ENCODE results near the gene ZNF543.
"Not testable (repeated sequence)": the region's sequence is repeated elsewhere in the genome, so short reads cannot be mapped to it uniquely, and the experiment has no call there.

ZNF543 gene

GRCh38 chr19:57321116-57321515 is 844 bp downstream of the ZNF543 start:
- no peak for DNase-seq (ENCODE audit: low read depth in 2 of 2)

- DNase-seq (ENCODE audit: low read depth in 2 of 2) = no peak
Observed at GRCh38 chr19:57321751-57322150, 1.5 kb downstream of the ZNF543 start.

GRCh38 chr19:57324992-57325391 is 4.7 kb downstream of the ZNF543 start:
- no peak for DNase-seq (ENCODE audit: low read depth in 2 of 2)

- no peak for DNase-seq (ENCODE audit: low read depth in 2 of 2)
Observed at GRCh38 chr19:57327993-57328392, 7.7 kb downstream of the ZNF543 start.

GRCh38 chr19:57334191-57334590 is 13.9 kb downstream of the ZNF543 start:
- no peak for DNase-seq (ENCODE audit: low read depth in 2 of 2)

GRCh38 chr19:57338877-57339276 is 18.6 kb downstream of the ZNF543 start:
- no peak for DNase-seq (ENCODE audit: low read depth in 2 of 2)

- no peak for DNase-seq (ENCODE audit: low read depth in 2 of 2)
Observed at GRCh38 chr19:57342582-57342981, 22.3 kb downstream of the ZNF543 start.

- DNase-seq (ENCODE audit: low read depth in 2 of 2) = no peak
Observed at GRCh38 chr19:57348136-57348535, 27.9 kb downstream of the ZNF543 start.

- DNase-seq (ENCODE audit: low read depth in 2 of 2) = peak; percentile 61 to 69
Observed at GRCh38 chr19:57350877-57351805, 30.9 kb downstream of the ZNF543 start, which contains the start of gene ZNF304. TSS of gene ZNF304 (plus strand) at chr19:57351271. CDS start at chr19:57351665, 394 bp downstream.

GRCh38 chr19:57351867-57352266 is 31.6 kb downstream of the ZNF543 start:
- no peak for DNase-seq (ENCODE audit: low read depth in 2 of 2)

- no peak for DNase-seq (ENCODE audit: low read depth in 2 of 2)
Observed at GRCh38 chr19:57355916-57356315, 35.6 kb downstream of the ZNF543 start.

GRCh38 chr19:57357406-57357805 is 37.1 kb downstream of the ZNF543 start:
- no peak for DNase-seq (ENCODE audit: low read depth in 2 of 2)

- DNase-seq (ENCODE audit: low read depth in 2 of 2) = no peak
Observed at GRCh38 chr19:57359300-57359699, 39.0 kb downstream of the ZNF543 start.

GRCh38 chr19:57362419-57362818 is 42.1 kb downstream of the ZNF543 start:
- no peak for DNase-seq (ENCODE audit: low read depth in 2 of 2)

GRCh38 chr19:57362997-57363687 is 42.9 kb downstream of the ZNF543 start, which contains the start of the genes TRAPPC2B and ZNF547:
TSS of gene TRAPPC2B (plus strand) at chr19:57363551. CDS start at chr19:57364834, 1,283 bp downstream.
TSS of gene ZNF547 (plus strand) at chr19:57363551. CDS start at chr19:57368556, 5,005 bp downstream.
- peak; percentile 93 to 95 for DNase-seq (ENCODE audit: low read depth in 2 of 2)

GRCh38 chr19:57363688-57364181 is 43.5 kb downstream of the ZNF543 start:
- no peak for DNase-seq (ENCODE audit: low read depth in 2 of 2)

GRCh38 chr19:57366776-57367175 is 46.5 kb downstream of the ZNF543 start:
- no peak for DNase-seq (ENCODE audit: low read depth in 2 of 2)

GRCh38 chr19:57374179-57374578 is 53.9 kb downstream of the ZNF543 start:
- DNase-seq (ENCODE audit: low read depth in 2 of 2) = no peak

- not testable (repeated sequence) for DNase-seq (ENCODE audit: low read depth in 2 of 2)
Observed at GRCh38 chr19:57374647-57375046, 54.4 kb downstream of the ZNF543 start.

- no peak for DNase-seq (ENCODE audit: low read depth in 2 of 2)
Observed at GRCh38 chr19:57376151-57376550, 55.9 kb downstream of the ZNF543 start.

- no peak for DNase-seq (ENCODE audit: low read depth in 2 of 2)
Observed at GRCh38 chr19:57377498-57378146, 57.4 kb downstream of the ZNF543 start.

Data from activated CD4-positive, alpha-beta T cell treated with anti-CD3 and anti-CD28 coated beads for 24 hours (primary cell).